ENCODE data around the gene FHIP1A.

FHIP1A gene

DNA sequence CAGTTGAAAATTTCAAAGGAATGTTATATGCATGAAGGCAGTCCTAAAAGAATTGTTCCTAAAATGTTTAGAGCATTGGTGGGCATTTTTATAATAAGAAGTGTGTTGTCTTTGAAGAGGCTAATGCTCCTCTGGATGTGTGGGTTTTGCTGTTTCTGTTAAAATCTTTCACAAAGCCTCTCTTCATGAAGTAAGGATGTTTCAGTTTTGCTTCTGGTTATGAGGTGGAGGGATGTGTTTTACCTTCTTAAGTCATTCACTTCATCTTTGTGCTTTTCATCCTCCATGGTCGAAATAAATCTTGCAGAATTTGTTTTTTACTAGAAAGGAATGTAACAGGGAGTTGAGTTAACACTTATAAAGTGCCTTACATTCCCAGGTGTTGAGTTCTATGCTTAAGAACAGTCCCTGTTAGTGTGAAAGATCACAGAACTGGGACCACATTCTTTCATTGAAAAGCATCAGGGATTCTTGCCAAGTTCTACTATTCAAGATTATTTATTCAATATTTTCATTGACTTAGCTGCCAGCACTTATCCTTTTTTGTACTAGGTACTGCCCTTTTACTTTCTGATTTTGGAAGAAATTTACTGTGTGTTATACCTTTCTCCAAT, 21.1 kb downstream of the FHIP1A start:
- H3K14ac ChIP-seq (ENCODE audit: low read length), result no peak overlapping the region
- no peak overlapping the region for H3K4ac ChIP-seq (ENCODE audit: low read depth, low read length)
- H3K79me2 ChIP-seq (ENCODE audit: control insufficient read depth, insufficient read depth, low read length, poor library complexity), result no peaks in the 10 kb centered on the region
- no peak overlapping the region for H2BK120ac ChIP-seq (ENCODE audit: insufficient read depth, low read length, poor library complexity)
- H3K36me3 ChIP-seq (ENCODE audit: control insufficient read depth in 1 of 2, insufficient read depth in 2 of 2, low read length in 2 of 2), result no peaks in the 10 kb centered on the region
- H3K9me3 ChIP-seq (ENCODE audit: insufficient read depth, low read depth, low read length), result no peaks in the 10 kb centered on the region
- WGBS (ENCODE audit: extremely low coverage, insufficient coverage, insufficient read length), result no CpG with 5 or more reads among the region's 1 CpG
- no peak overlapping the region for H2BK5ac ChIP-seq (ENCODE audit: low read depth, low read length, poor library complexity)
- H3K4me1 ChIP-seq (ENCODE audit: control insufficient read depth in 1 of 2, insufficient read depth in 2 of 2, low read length in 2 of 2), result no peaks in the 10 kb centered on the region
- no peak overlapping the region for H3K27ac ChIP-seq (ENCODE audit: low read depth, low read length)
- peak in 1 of 2 donors; percentile 10 for DNase-seq
- H2AK5ac ChIP-seq (ENCODE audit: low read length), result no peak overlapping the region
- no peak overlapping the region for H3K18ac ChIP-seq (ENCODE audit: low read length)
- no peak overlapping the region for H3K4me3 ChIP-seq (ENCODE audit: low read depth, low read length)
- H2AFZ ChIP-seq (ENCODE audit: insufficient read depth, low read length, poor library complexity), result no peak overlapping the region
- no peak overlapping the region for H4K8ac ChIP-seq (ENCODE audit: low read depth, low read length)
- no peaks in the 10 kb centered on the region for H3K27me3 ChIP-seq (ENCODE audit: insufficient read depth, low read length)
- H3K9ac ChIP-seq (ENCODE audit: low read length), result no peak overlapping the region
- H4K91ac ChIP-seq (ENCODE audit: low read depth, low read length), result no peak overlapping the region
- H3K4me2 ChIP-seq (ENCODE audit: low read length), result no peak overlapping the region
- no peaks in the 10 kb centered on the region for H3K79me1 ChIP-seq (ENCODE audit: low read length)
- no peak overlapping the region for H2BK12ac ChIP-seq (ENCODE audit: low read length)
- no peak overlapping the region for H3K23ac ChIP-seq (ENCODE audit: low read length)
- H4K12ac ChIP-seq (ENCODE audit: low read depth, low read length), result no peak overlapping the region

DNA sequence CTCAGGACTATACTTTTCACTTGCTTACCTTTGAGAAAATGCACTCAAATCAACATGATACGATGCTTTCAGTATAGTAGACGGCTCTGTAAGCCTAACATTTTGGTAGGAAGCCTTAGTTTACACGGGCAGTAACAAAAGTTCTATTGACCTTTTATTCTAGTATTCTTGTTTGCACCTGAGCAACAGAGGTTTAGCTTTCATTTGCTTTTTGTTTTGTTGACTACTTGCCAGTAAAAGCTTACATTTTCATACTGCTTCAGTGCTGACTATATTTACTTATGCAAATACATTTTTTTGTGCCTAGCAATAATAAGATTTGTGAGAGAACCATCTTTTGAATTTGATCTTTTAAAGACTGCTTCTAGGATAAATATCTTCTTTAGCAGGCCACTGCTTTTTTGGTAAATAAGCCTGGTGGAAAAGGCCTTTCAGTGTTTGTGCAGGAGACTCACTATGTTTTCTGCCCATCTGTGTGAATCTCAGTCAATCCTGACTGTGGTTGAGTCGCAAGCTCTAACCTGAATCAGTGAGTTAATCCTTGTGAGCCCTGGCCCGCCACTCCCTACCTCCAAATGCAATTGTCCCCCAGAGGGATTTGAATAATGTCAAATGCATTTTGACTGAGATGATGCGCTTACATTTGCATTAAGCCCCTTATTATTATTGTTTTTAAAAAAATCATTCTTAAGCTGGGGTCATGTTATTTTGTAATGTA, 21.9 kb downstream of the FHIP1A start:
- no peaks in the 10 kb centered on the region for H3K79me2 ChIP-seq (ENCODE audit: control insufficient read depth, insufficient read depth, low read length, poor library complexity)
- H2AK5ac ChIP-seq (ENCODE audit: low read length), result no peak overlapping the region
- H2BK5ac ChIP-seq (ENCODE audit: low read depth, low read length, poor library complexity), result no peak overlapping the region
- no peak overlapping the region for H3K9ac ChIP-seq (ENCODE audit: low read length)
- H4K91ac ChIP-seq (ENCODE audit: low read depth, low read length), result no peak overlapping the region
- no peaks in the 10 kb centered on the region for H3K79me1 ChIP-seq (ENCODE audit: low read length)
- no peak for DNase-seq
- H3K18ac ChIP-seq (ENCODE audit: low read length), result no peak overlapping the region
- no peak overlapping the region for H4K8ac ChIP-seq (ENCODE audit: low read depth, low read length)
- H3K4me3 ChIP-seq (ENCODE audit: low read depth, low read length), result no peak overlapping the region
- no peaks in the 10 kb centered on the region for H3K4me1 ChIP-seq (ENCODE audit: control insufficient read depth in 1 of 2, insufficient read depth in 2 of 2, low read length in 2 of 2)
- no peak overlapping the region for H3K4me2 ChIP-seq (ENCODE audit: low read length)
- H3K36me3 ChIP-seq (ENCODE audit: control insufficient read depth in 1 of 2, insufficient read depth in 2 of 2, low read length in 2 of 2), result no peaks in the 10 kb centered on the region
- H3K4ac ChIP-seq (ENCODE audit: low read depth, low read length), result no peak overlapping the region
- no peaks in the 10 kb centered on the region for H3K9me3 ChIP-seq (ENCODE audit: insufficient read depth, low read depth, low read length)
- H3K27ac ChIP-seq (ENCODE audit: low read depth, low read length), result no peak overlapping the region
- H2BK12ac ChIP-seq (ENCODE audit: low read length), result no peak overlapping the region
- no peaks in the 10 kb centered on the region for H3K27me3 ChIP-seq (ENCODE audit: insufficient read depth, low read length)
- H2BK120ac ChIP-seq (ENCODE audit: insufficient read depth, low read length, poor library complexity), result no peak overlapping the region
- no CpG with 5 or more reads among the region's 6 CpGs for WGBS (ENCODE audit: extremely low coverage, insufficient coverage, insufficient read length)
- H2AFZ ChIP-seq (ENCODE audit: insufficient read depth, low read length, poor library complexity), result no peak overlapping the region
- no peak overlapping the region for H3K23ac ChIP-seq (ENCODE audit: low read length)
- no peak overlapping the region for H4K12ac ChIP-seq (ENCODE audit: low read depth, low read length)
- no peak overlapping the region for H3K14ac ChIP-seq (ENCODE audit: low read length)

DNA sequence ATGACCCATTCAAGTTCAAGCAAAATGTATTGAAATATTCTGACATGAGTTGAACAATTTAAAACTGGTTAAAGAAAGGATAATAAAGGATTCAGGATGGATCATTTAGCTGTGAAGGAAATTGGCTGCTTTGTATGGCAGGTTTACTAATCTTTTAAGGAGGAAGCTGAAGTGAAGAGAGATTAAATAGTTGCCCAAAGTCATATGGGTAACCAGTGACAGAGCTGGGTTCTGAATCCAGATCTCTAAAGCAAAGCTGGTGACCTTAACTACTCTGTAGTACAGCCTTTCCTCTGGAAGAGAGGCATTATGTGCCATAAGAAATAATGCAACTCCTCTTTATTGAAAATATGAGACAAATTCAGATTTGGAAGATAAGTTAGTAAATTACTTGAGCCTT, 22.8 kb downstream of the FHIP1A start:
- Histone ChIP-seq H3K18ac (ENCODE audit: low read length) (no peak overlapping the region), H3K9me3 (ENCODE audit: insufficient read depth, low read depth, low read length) (no peaks in the 10 kb centered on the region), H3K9ac (ENCODE audit: low read length) (no peak overlapping the region), H4K91ac (ENCODE audit: low read depth, low read length) (no peak overlapping the region), H4K12ac (ENCODE audit: low read depth, low read length) (no peak overlapping the region), H2AFZ (ENCODE audit: insufficient read depth, low read length, poor library complexity) (no peak overlapping the region), H3K79me1 (ENCODE audit: low read length) (no peaks in the 10 kb centered on the region), H2BK5ac (ENCODE audit: low read depth, low read length, poor library complexity) (no peak overlapping the region), H3K4me1 (ENCODE audit: control insufficient read depth in 1 of 2, insufficient read depth in 2 of 2, low read length in 2 of 2) (no peaks in the 10 kb centered on the region), H2AK5ac (ENCODE audit: low read length) (no peak overlapping the region), H4K8ac (ENCODE audit: low read depth, low read length) (no peak overlapping the region), H3K36me3 (ENCODE audit: control insufficient read depth in 1 of 2, insufficient read depth in 2 of 2, low read length in 2 of 2) (no peaks in the 10 kb centered on the region), H3K4me2 (ENCODE audit: low read length) (no peak overlapping the region), H3K27ac (ENCODE audit: low read depth, low read length) (no peak overlapping the region), H2BK120ac (ENCODE audit: insufficient read depth, low read length, poor library complexity) (no peak overlapping the region), H3K27me3 (ENCODE audit: insufficient read depth, low read length) (no peaks in the 10 kb centered on the region), H2BK12ac (ENCODE audit: low read length) (no peak overlapping the region), H3K23ac (ENCODE audit: low read length) (no peak overlapping the region), H3K4ac (ENCODE audit: low read depth, low read length) (no peak overlapping the region), H3K4me3 (ENCODE audit: low read depth, low read length) (no peak overlapping the region), H3K14ac (ENCODE audit: low read length) (no peak overlapping the region), H3K79me2 (ENCODE audit: control insufficient read depth, insufficient read depth, low read length, poor library complexity) (no peaks in the 10 kb centered on the region)
- DNase-seq, result no peak

DNA sequence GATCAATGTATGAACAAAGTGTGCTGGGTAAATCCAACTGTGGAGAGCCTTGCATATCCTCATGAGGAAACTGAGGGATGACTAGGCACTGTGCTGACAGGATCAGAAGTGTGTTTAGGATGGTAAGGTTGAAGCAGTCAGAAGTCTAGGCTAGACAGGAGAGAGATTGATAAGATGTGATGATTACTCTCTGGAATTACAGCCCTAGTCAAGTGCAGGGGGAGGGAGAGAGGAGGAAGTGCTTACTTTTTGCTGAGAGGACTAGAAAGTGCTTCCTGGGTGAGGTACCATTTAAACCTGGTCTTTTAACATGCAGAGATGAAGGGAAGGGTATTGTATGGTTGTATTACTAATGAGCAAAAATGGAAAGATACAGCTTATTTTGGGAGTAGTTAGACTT, 23.7 kb downstream of the FHIP1A start:
- no peak overlapping the region for H2AFZ ChIP-seq (ENCODE audit: insufficient read depth, low read length, poor library complexity)
- H4K91ac ChIP-seq (ENCODE audit: low read depth, low read length), result no peak overlapping the region
- H3K18ac ChIP-seq (ENCODE audit: low read length), result no peak overlapping the region
- H3K4me1 ChIP-seq (ENCODE audit: control insufficient read depth in 1 of 2, insufficient read depth in 2 of 2, low read length in 2 of 2), result no peaks in the 10 kb centered on the region
- H3K79me1 ChIP-seq (ENCODE audit: low read length), result no peaks in the 10 kb centered on the region
- no peaks in the 10 kb centered on the region for H3K79me2 ChIP-seq (ENCODE audit: control insufficient read depth, insufficient read depth, low read length, poor library complexity)
- no peak overlapping the region for H4K8ac ChIP-seq (ENCODE audit: low read depth, low read length)
- no peak overlapping the region for H3K4me3 ChIP-seq (ENCODE audit: low read depth, low read length)
- H2AK5ac ChIP-seq (ENCODE audit: low read length), result no peak overlapping the region
- H2BK120ac ChIP-seq (ENCODE audit: insufficient read depth, low read length, poor library complexity), result no peak overlapping the region
- H3K23ac ChIP-seq (ENCODE audit: low read length), result no peak overlapping the region
- H4K12ac ChIP-seq (ENCODE audit: low read depth, low read length), result no peak overlapping the region
- no peaks in the 10 kb centered on the region for H3K36me3 ChIP-seq (ENCODE audit: control insufficient read depth in 1 of 2, insufficient read depth in 2 of 2, low read length in 2 of 2)
- H3K4ac ChIP-seq (ENCODE audit: low read depth, low read length), result no peak overlapping the region
- H3K27ac ChIP-seq (ENCODE audit: low read depth, low read length), result no peak overlapping the region
- DNase-seq, result no peak
- H3K14ac ChIP-seq (ENCODE audit: low read length), result no peak overlapping the region
- no peaks in the 10 kb centered on the region for H3K27me3 ChIP-seq (ENCODE audit: insufficient read depth, low read length)
- H3K9me3 ChIP-seq (ENCODE audit: insufficient read depth, low read depth, low read length), result no peaks in the 10 kb centered on the region
- no peak overlapping the region for H2BK12ac ChIP-seq (ENCODE audit: low read length)
- no peak overlapping the region for H3K9ac ChIP-seq (ENCODE audit: low read length)
- H3K4me2 ChIP-seq (ENCODE audit: low read length), result no peak overlapping the region
- no peak overlapping the region for H2BK5ac ChIP-seq (ENCODE audit: low read depth, low read length, poor library complexity)

All from trophoblast cell (in vitro differentiated cells and primary cell).